Adrenal gland (tissue), 5 donors: ENCODE data around the gene NDST1.
A peak's percentile ranks its signal among the peaks of the same experiment; 100 is the strongest.

Experiments
- POLR2A ChIP-seq, 2 donors: fragments of 450-650 bp; IDR thresholded peaks; one replicate each; pipeline ENCODE4 v1.6.1; 2017; ENCODE audit warnings: antibody characterized with exemption in 2 of 2, mild to moderate bottlenecking in 2 of 2, moderate library complexity in 1 of 2
- TF ChIP-seq, protein P1 (sequence below), 6 experiments: fragments of 450-650 bp in 4 of 6; fragments of 200-600 bp in 2 of 6; sonication (generic) in 1 of 6; IDR thresholded peaks; 1 replicate in 5 of 6; 2 replicates in 1 of 6; pipeline versions ENCODE4 v1.5.1 to v1.8.0; 2016 to 2021; ENCODE audit warnings: antibody characterized with exemption in 6 of 6, mild to moderate bottlenecking in 2 of 6, moderate library complexity in 1 of 6
- donor health status: DM: no; HTN: no; CAD: no.

DNA sequence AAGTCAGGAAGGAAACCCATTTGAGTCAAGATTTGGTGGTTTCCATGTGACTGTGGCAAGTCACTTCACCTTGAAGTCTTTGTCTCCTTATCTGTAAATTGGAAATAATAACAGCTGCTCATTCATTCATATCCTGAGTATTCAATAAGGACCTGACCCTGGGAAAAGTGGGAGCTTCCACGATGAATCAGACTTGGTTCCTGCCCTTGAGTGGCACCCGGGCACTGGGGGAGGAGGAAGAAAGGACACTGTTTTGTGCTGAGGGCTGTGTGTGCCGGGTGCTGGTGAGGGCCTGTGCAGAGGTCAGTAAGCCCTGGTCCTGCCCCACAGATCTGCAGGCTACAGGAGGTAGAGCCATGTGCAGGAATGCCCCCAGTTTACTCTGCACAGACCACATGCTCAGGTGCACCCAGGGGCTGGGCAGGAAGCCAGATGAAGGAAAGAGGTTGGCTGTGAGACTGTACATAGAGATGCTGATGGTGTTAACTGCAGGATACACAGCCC lies 6.8 kb downstream of the NDST1 start:
- TF ChIP-seq, protein P1, sequence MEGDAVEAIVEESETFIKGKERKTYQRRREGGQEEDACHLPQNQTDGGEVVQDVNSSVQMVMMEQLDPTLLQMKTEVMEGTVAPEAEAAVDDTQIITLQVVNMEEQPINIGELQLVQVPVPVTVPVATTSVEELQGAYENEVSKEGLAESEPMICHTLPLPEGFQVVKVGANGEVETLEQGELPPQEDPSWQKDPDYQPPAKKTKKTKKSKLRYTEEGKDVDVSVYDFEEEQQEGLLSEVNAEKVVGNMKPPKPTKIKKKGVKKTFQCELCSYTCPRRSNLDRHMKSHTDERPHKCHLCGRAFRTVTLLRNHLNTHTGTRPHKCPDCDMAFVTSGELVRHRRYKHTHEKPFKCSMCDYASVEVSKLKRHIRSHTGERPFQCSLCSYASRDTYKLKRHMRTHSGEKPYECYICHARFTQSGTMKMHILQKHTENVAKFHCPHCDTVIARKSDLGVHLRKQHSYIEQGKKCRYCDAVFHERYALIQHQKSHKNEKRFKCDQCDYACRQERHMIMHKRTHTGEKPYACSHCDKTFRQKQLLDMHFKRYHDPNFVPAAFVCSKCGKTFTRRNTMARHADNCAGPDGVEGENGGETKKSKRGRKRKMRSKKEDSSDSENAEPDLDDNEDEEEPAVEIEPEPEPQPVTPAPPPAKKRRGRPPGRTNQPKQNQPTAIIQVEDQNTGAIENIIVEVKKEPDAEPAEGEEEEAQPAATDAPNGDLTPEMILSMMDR (IDR thresholded peaks at IDR 0.05): no peak
- TF ChIP-seq POLR2A (IDR thresholded peaks at IDR 0.05): peak in 1 of 2 donors; percentile 44
